Measurements from ENCODE around the gene ARF6. TPM values are rescaled to one million over a fixed set of nuclear protein-coding genes. Genes with fewer than 3 reads are reported as not detected.
"Not testable (repeated sequence)": the region's sequence is repeated elsewhere in the genome, so short reads cannot be mapped to it uniquely, and the experiment has no call there.

Gene ARF6
- total RNA-seq, 4 donors from 2014 or later: 35.4 to 85.0 (median 45.9) TPM

DNA sequence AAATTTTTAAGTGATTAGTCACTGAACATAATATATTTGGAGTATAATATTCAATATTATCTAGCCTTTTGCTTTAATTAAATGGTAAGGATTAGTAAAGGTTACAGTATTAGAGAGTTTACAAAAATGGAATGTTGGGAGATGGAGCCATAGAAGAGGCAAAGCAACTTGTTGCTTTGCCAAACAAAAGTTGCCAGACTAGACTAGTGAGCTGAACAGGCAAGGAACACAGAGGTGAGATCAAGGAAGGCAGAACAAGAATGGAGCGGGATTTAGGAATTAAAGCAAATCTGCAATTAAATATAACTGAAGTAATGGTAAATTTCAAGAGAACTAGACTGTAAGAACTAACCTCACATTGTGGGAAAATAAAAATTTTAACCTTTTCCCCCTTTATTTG lies 5.1 kb downstream of the ARF6 start:
- TF ChIP-seq, protein P1, sequence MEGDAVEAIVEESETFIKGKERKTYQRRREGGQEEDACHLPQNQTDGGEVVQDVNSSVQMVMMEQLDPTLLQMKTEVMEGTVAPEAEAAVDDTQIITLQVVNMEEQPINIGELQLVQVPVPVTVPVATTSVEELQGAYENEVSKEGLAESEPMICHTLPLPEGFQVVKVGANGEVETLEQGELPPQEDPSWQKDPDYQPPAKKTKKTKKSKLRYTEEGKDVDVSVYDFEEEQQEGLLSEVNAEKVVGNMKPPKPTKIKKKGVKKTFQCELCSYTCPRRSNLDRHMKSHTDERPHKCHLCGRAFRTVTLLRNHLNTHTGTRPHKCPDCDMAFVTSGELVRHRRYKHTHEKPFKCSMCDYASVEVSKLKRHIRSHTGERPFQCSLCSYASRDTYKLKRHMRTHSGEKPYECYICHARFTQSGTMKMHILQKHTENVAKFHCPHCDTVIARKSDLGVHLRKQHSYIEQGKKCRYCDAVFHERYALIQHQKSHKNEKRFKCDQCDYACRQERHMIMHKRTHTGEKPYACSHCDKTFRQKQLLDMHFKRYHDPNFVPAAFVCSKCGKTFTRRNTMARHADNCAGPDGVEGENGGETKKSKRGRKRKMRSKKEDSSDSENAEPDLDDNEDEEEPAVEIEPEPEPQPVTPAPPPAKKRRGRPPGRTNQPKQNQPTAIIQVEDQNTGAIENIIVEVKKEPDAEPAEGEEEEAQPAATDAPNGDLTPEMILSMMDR (IDR thresholded peaks at IDR 0.05): no peak
- ATAC-seq (ENCODE audit: low FRiP score): no peak

DNA sequence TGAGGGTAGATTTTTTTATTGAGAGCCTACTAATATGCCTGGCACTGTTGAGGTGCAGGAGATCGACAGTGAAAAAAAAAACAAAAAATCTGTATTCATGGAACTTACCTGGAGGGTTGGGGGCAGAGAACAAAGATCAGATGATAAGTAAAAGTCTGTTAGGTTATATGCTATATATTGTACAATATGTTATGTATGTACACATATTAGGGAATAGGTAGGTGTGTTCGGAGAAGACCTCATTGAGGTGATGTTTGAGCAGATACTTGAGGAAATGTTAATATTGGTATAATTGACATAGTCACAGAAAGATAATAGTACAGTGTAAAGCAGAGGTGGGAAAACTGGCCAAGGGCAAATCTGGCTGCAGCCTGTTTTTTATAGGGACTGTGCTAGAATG lies 5.6 kb downstream of the ARF6 start:
- TF ChIP-seq, protein P1 (IDR thresholded peaks at IDR 0.05): no peak
- no peak for DNase-seq (ENCODE audit: low spot score)
- ATAC-seq (ENCODE audit: low FRiP score): no peak

More for the DNA sequence above, 5.1 kb downstream of the ARF6 start:
- no peak for DNase-seq (ENCODE audit: low spot score)

DNA sequence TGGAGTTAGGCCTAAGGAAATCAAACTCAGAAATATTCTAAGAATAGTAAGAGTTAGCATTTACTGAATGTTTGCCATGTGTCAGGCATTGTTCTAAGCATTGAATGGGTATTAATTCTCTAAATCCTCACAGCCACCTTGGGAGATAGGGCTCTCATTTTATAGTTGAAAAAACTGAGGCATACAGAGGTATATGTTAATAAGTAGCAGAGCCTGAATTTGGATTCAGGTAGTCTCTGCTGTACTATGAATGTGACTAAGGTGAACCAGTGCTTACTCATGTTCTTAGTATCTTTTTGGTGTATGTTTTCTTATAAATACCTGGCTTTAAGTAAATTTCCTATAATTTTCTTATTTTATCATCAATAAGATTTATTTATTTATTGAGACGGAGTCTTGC lies 8.1 kb downstream of the ARF6 start:
- DNase-seq (ENCODE audit: low spot score): no peak
- no peak for ATAC-seq (ENCODE audit: low FRiP score)
- TF ChIP-seq, protein P1 (IDR thresholded peaks at IDR 0.05): no peak

DNA sequence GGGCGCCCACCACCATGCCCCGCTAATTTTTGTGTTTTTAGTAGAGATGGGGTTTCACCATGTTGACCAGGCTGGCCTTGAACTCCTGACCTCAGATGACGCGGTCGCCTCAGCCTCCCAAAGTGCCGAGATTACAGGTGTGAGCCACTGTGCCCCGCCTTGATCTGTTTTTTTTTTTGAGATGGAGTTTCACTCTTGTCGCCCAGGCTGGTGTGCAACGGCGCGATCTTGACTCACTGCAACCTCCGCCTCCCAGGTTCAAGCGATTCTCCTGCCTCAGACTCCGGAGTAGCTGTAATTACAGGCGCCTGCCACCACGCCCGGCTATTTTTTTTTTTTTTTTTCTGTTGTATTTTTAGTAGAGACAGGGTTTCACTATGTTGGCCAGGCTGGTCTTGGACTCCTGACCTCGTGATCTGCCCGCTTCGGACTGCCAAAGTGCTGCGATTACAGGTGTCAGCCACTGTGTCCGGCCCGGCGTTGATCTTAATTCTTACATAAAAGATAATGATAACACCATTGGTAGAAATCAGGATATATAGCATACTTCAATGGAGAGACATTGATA lies 9.9 kb downstream of the ARF6 start:
- ATAC-seq (ENCODE audit: low FRiP score); DNase-seq (ENCODE audit: low spot score): not testable (repeated sequence)

DNA sequence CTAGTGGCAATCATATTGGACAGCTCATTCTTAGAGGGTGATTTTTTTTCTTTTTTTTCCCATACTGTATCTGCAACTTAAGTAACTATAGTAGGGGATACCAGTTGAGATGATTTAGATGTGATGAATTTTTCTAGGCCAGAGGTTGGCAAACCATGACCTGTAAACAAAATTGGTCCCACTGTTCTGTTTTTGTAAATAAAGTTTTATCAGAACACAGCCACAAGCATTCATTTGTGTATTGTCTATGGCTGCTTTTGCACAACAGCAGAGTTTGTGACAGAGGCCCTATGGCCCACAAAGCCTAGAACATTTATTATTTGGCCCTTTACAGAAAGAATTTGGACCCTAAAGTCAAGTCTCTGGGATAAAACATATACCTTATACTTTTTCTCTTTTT lies 11.4 kb downstream of the ARF6 start:
- no peak for ATAC-seq (ENCODE audit: low FRiP score)
- DNase-seq (ENCODE audit: low spot score): no peak
- TF ChIP-seq, protein P1 (IDR thresholded peaks at IDR 0.05): no peak

DNA sequence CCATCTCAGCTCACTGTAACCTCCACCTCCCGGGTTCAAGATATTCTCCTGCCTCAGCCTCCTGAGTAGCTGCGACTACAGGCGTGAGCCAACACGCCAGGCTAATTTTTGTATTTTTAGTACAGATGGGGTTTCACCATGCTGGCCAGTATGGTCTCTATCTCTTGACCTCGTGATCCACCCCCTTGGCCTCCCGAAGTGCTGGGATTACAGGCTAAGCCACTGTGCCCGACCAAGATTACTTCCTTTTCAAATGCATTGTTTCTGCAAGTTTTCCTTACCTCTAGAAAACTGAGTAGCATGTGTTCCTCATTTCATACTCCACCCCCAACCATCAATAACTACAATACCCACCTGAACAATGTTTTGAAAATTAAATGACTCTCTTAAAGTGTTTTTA lies 13.1 kb downstream of the ARF6 start:
- DNase-seq (ENCODE audit: low spot score): no peak
- TF ChIP-seq, protein P1 (IDR thresholded peaks at IDR 0.05): no peak
- ATAC-seq (ENCODE audit: low FRiP score): no peak

DNA sequence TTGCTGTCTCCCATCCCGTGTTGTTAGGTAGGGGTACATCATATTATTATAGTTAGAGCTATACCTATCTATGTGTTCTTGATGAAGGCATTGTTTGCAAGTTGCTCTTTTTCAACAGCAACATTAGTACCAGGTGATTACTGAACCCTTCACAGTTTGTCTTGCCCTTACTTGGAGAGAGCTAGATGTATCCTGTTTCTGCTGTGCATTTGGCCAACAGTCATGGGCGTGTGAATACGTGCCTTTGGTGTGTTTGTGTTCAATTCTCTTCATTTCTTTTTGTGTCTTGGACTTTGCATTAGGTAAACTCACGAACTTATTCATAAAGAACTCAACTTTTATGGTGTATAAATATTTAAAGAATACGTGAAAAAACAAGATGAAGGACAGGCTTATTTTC lies 14.3 kb downstream of the ARF6 start:
- TF ChIP-seq, protein P1 (IDR thresholded peaks at IDR 0.05): no peak
- ATAC-seq (ENCODE audit: low FRiP score): no peak
- no peak for DNase-seq (ENCODE audit: low spot score)

DNA sequence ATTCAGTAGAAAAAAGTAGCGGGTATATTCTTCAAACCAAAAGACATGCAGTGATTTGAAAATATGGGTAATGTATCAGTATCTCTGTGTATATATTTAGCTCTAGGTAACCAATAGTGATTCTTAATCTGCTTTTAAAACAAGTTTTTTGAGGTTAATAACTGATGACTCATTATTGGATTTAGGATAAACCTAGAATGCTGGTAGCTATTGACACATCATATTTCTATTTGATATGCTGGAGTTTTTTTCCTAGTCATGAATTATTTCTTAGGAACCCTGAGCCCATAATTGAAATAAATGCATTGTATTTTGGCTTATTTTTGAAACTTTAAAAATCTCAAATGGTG lies 15.5 kb downstream of the ARF6 start:
- TF ChIP-seq, protein P1 (IDR thresholded peaks at IDR 0.05): no peak
- ATAC-seq (ENCODE audit: low FRiP score): no peak
- DNase-seq (ENCODE audit: low spot score): no peak

All from omental fat pad (tissue), 4 donors.